Neural progenitor cell (in vitro differentiated cells): ENCODE data around the gene UFC1. TPM values are rescaled to one million over a fixed set of nuclear protein-coding genes. Genes with fewer than 3 reads are reported as not detected.

ENCODE experiments used
- DNase-seq: peaks from one replicate; pipeline ENCODE4 v3.0.0-alpha.2; 2016; ENCODE audit warnings: low spot score
- H2AFZ ChIP-seq: fragments of 200-600 bp; sonication (generic); replicated peaks from 2 replicates; pipeline ENCODE4 v1.6.1; 2016; ENCODE audit warnings: antibody characterized with exemption
- H3F3A ChIP-seq: fragments of 200-600 bp; sonication (generic); 2 replicates; pipeline ENCODE4 v1.6.1; 2016; ENCODE audit warnings: antibody characterized with exemption, low read depth
- H3K27ac ChIP-seq: fragments of 200-600 bp; sonication (generic); 2 replicates; pipeline ENCODE4 v1.5.1; 2016; ENCODE audit warnings: mild to moderate bottlenecking
- H3K27me3 ChIP-seq: fragments of 200-600 bp; sonication (generic); 2 replicates; pipeline ENCODE4 v1.6.1; 2016; ENCODE audit warnings: mild to moderate bottlenecking, moderate library complexity
- H3K36me3 ChIP-seq: fragments of 200-600 bp; sonication (generic); 2 replicates; pipeline ENCODE4 v1.5.1; 2016
- H3K4me1 ChIP-seq: fragments of 200-600 bp; sonication (generic); 2 replicates; pipeline ENCODE4 v1.6.1; 2016; ENCODE audit warnings: mixed run types
- H3K4me2 ChIP-seq: fragments of 200-600 bp; sonication (generic); 2 replicates; pipeline ENCODE4 v1.6.1; 2016
- H3K4me3 ChIP-seq: fragments of 200-600 bp; sonication (generic); 2 replicates; pipeline ENCODE4 v1.5.1; 2016
- H3K79me2 ChIP-seq: fragments of 200-600 bp; sonication (generic); 2 replicates; pipeline ENCODE4 v1.6.1; 2016; ENCODE audit warnings: low read depth
- H3K9ac ChIP-seq: fragments of 200-600 bp; sonication (generic); 2 replicates; pipeline ENCODE4 v1.6.1; 2016
- H3K9me3 ChIP-seq: fragments of 200-600 bp; sonication (generic); 2 replicates; pipeline ENCODE4 v1.5.1; 2016; ENCODE audit warnings: low read depth
- H4K20me1 ChIP-seq: fragments of 200-600 bp; sonication (generic); 2 replicates; pipeline ENCODE4 v1.6.1; 2016; ENCODE audit warnings: low read depth
- H3K27ac Mint-ChIP-seq: 3 replicates; pipeline ENCODE4 v1.8.0; 2021; ENCODE audit warnings: mixed read lengths
- H3K27me3 Mint-ChIP-seq: 2 replicates; pipeline ENCODE4 v1.8.0; 2022; ENCODE audit warnings: low read depth, mild to moderate bottlenecking, inconsistent platforms, moderate library complexity, mixed read lengths; ENCODE audit not compliant: insufficient read depth
- H3K36me3 Mint-ChIP-seq: 3 replicates; pipeline ENCODE4 v1.8.0; 2021; ENCODE audit warnings: mixed read lengths
- H3K4me1 Mint-ChIP-seq: 3 replicates; pipeline ENCODE4 v1.8.0; 2021; ENCODE audit warnings: mixed read lengths
- H3K4me3 Mint-ChIP-seq: 3 replicates; pipeline ENCODE4 v1.8.0; 2021; ENCODE audit warnings: mild to moderate bottlenecking, moderate library complexity, mixed read lengths
- H3K9me3 Mint-ChIP-seq: 3 replicates; pipeline ENCODE4 v1.8.0; 2020; ENCODE audit warnings: mixed read lengths
- CTCF ChIP-seq: fragments of 200-600 bp; sonication (generic); IDR thresholded peaks from 2 replicates; pipeline ENCODE4 v1.5.1; 2017; ENCODE audit warnings: antibody characterized with exemption, mild to moderate bottlenecking
- EZH2 ChIP-seq: fragments of 200-600 bp; sonication (generic); IDR thresholded peaks from 2 replicates; pipeline ENCODE4 v1.6.1; 2017; ENCODE audit warnings: antibody characterized with exemption, mild to moderate bottlenecking, moderate library complexity
- EZH2phosphoT487 ChIP-seq: fragments of 200-600 bp; sonication (generic); IDR thresholded peaks from 2 replicates; pipeline ENCODE4 v1.6.1; 2017; ENCODE audit warnings: antibody characterized with exemption
- total RNA-seq: library from RNA; depleted of rRNA; stranded (reverse); fragments of >200 nt; gene quantifications from 2 replicates; pipeline ENCODE4 v1.2.3, GENCODE V29; 2015; ENCODE audit warnings: low replicate concordance

Gene UFC1
- total RNA-seq, 1 donor from 2014 or later, result 114 TPM

- Mint-ChIP-seq H3K27me3 (peaks cover 7% of the 10 kb centered on the region), H3K4me3 (peak overlapping the region; percentile 97)
- peaks cover 51% of the 10 kb centered on the region for H3K79me2 ChIP-seq
Observed at GRCh38 chr1:161119092-161119903, 34.5 kb upstream of the UFC1 start.

GRCh38 chr1:161121042-161121650 is 32.6 kb upstream of the UFC1 start:
- no peak overlapping the region for H3K4me3 Mint-ChIP-seq
- H3K4me1 Mint-ChIP-seq, result peaks cover 27% of the 10 kb centered on the region
- no peaks in the 10 kb centered on the region for H3K27me3 ChIP-seq
- no peaks in the 10 kb centered on the region for H3K9me3 ChIP-seq
- no peak overlapping the region for H3K9ac ChIP-seq
- no peak overlapping the region for H3K4me3 ChIP-seq
- DNase-seq, result no peak
- no peak overlapping the region for H2AFZ ChIP-seq
- peaks cover 32% of the 10 kb centered on the region for H3F3A ChIP-seq
- H3K27ac Mint-ChIP-seq, result no peak overlapping the region
- peaks cover 46% of the 10 kb centered on the region for H3K79me2 ChIP-seq
- no peaks in the 10 kb centered on the region for H3K36me3 ChIP-seq
- peaks cover 11% of the 10 kb centered on the region for H3K4me1 ChIP-seq
- no peaks in the 10 kb centered on the region for H3K9me3 Mint-ChIP-seq
- H3K36me3 Mint-ChIP-seq, result peaks cover 30% of the 10 kb centered on the region
- H3K27ac ChIP-seq, result no peak overlapping the region
- peaks cover 23% of the 10 kb centered on the region for H4K20me1 ChIP-seq
- TF ChIP-seq EZH2phosphoT487, result no peak
- TF ChIP-seq EZH2, result no peak
- no peak for TF ChIP-seq CTCF
- H3K27me3 Mint-ChIP-seq, result peaks cover 6% of the 10 kb centered on the region
- no peak overlapping the region for H3K4me2 ChIP-seq

More at GRCh38 chr1:161119092-161119903, 34.5 kb upstream of the UFC1 start:
- Mint-ChIP-seq H3K27ac (no peak overlapping the region), H3K36me3 (peaks cover 25% of the 10 kb centered on the region), H3K9me3 (no peaks in the 10 kb centered on the region), H3K4me1 (peaks cover 27% of the 10 kb centered on the region)
- Histone ChIP-seq H3K36me3 (no peaks in the 10 kb centered on the region), H3K4me2 (peak overlapping the region; percentile 92), H3K4me1 (peaks cover 11% of the 10 kb centered on the region), H2AFZ (no peak overlapping the region), H3K27ac (no peak overlapping the region), H3F3A (peaks cover 32% of the 10 kb centered on the region), H3K9ac (no peak overlapping the region), H3K9me3 (no peaks in the 10 kb centered on the region), H3K27me3 (no peaks in the 10 kb centered on the region), H3K4me3 (peak overlapping the region; percentile 72), H4K20me1 (peaks cover 13% of the 10 kb centered on the region)
- peak; percentile 43 for TF ChIP-seq CTCF
- TF ChIP-seq EZH2, result no peak
- DNase-seq, result peak; percentile 58

GRCh38 chr1:161121834-161122233 is 31.9 kb upstream of the UFC1 start:
- H3K36me3 ChIP-seq, result no peaks in the 10 kb centered on the region
- H3K9ac ChIP-seq, result no peak overlapping the region

More at GRCh38 chr1:161121834-161122233, 31.9 kb upstream of the UFC1 start:
- Histone ChIP-seq H3K27ac (no peak overlapping the region), H3K27me3 (no peaks in the 10 kb centered on the region), H3K4me2 (no peak overlapping the region), H3K4me1 (peaks cover 11% of the 10 kb centered on the region), H3K79me2 (peaks cover 46% of the 10 kb centered on the region), H3K4me3 (no peak overlapping the region), H3K9me3 (no peaks in the 10 kb centered on the region), H2AFZ (no peak overlapping the region), H3F3A (peaks cover 32% of the 10 kb centered on the region), H4K20me1 (peaks cover 23% of the 10 kb centered on the region)
- TF ChIP-seq EZH2 (no peak), EZH2phosphoT487 (no peak), CTCF (no peak)
- H3K36me3 Mint-ChIP-seq, result peaks cover 32% of the 10 kb centered on the region
- H3K4me1 Mint-ChIP-seq, result peaks cover 26% of the 10 kb centered on the region
- peaks cover 6% of the 10 kb centered on the region for H3K27me3 Mint-ChIP-seq
- H3K9me3 Mint-ChIP-seq, result no peaks in the 10 kb centered on the region
- H3K4me3 Mint-ChIP-seq, result no peak overlapping the region
- H3K27ac Mint-ChIP-seq, result no peak overlapping the region
- no peak for DNase-seq
